GM12874 (cell line): ENCODE results near the gene AGO3.

Source experiments
- CTCF ChIP-seq: IDR thresholded peaks from 2 replicates; pipeline ENCODE4 v1.5.1; 2011; ENCODE audit warnings: low read depth, mild to moderate bottlenecking, control low read depth, low read length, moderate library complexity; ENCODE audit not compliant: insufficient read depth

AGO3 gene

GRCh38 chr1:35886577-35887431 is 44.1 kb upstream of the AGO3 start:
- TF ChIP-seq CTCF = no peak

GRCh38 chr1:35887508-35887907 is 43.4 kb upstream of the AGO3 start:
- no peak for TF ChIP-seq CTCF

- no peak for TF ChIP-seq CTCF
Measured at GRCh38 chr1:35888255-35888654, 42.6 kb upstream of the AGO3 start.

GRCh38 chr1:35893051-35893879 is 37.6 kb upstream of the AGO3 start:
- TF ChIP-seq CTCF = no peak

GRCh38 chr1:35894183-35894582 is 36.7 kb upstream of the AGO3 start:
- no peak for TF ChIP-seq CTCF

GRCh38 chr1:35894656-35895055 is 36.2 kb upstream of the AGO3 start:
- no peak for TF ChIP-seq CTCF

GRCh38 chr1:35899941-35900340 is 31.0 kb upstream of the AGO3 start:
- no peak for TF ChIP-seq CTCF
